Measurements from ENCODE around the gene HS6ST3. TPM values are rescaled to one million over a fixed set of nuclear protein-coding genes. Genes with fewer than 3 reads are reported as not detected.
A peak's percentile ranks its signal among the peaks of the same experiment; 100 is the strongest.

The HS6ST3 gene
- total RNA-seq, 2 donors from 2014 or later = 0.08 TPM; not detected in 1

GRCh38 chr13:96667294-96668018, 577.5 kb downstream of the HS6ST3 start:
- no peak for DNase-seq
- ATAC-seq = no peak
- intact Hi-C loops (cut with DNase I, micrococcal nuclease) = no loop called here

GRCh38 chr13:96671073-96671472, 581.2 kb downstream of the HS6ST3 start:
- intact Hi-C loops (cut with DNase I, micrococcal nuclease) = no loop called here
- ATAC-seq (no peak), DNase-seq (no peak)

- DNase-seq = no peak
Measured at GRCh38 chr13:96672016-96672415, 582.1 kb downstream of the HS6ST3 start.

GRCh38 chr13:96673825-96674224, 583.9 kb downstream of the HS6ST3 start:
- ATAC-seq = no peak
- intact Hi-C loops (cut with DNase I, micrococcal nuclease) = no loop called here
- no peak for DNase-seq

More at GRCh38 chr13:96672016-96672415, 582.1 kb downstream of the HS6ST3 start:
- ATAC-seq = no peak
- intact Hi-C loops (cut with DNase I, micrococcal nuclease) = no loop called here

GRCh38 chr13:96677029-96677428, 587.1 kb downstream of the HS6ST3 start:
- DNase-seq (no peak), ATAC-seq (peak; percentile 79)
- intact Hi-C loops (cut with DNase I, micrococcal nuclease) = no loop called here

- ATAC-seq (no peak), DNase-seq (no peak)
- intact Hi-C loops (cut with DNase I, micrococcal nuclease) = no loop called here
Measured at GRCh38 chr13:96678801-96679200, 588.9 kb downstream of the HS6ST3 start.

GRCh38 chr13:96680898-96681297, 591.0 kb downstream of the HS6ST3 start:
- intact Hi-C loops (cut with DNase I, micrococcal nuclease) = no loop called here
- ATAC-seq = no peak
- DNase-seq = no peak

GRCh38 chr13:96681766-96682165, 591.9 kb downstream of the HS6ST3 start:
- DNase-seq (no peak), ATAC-seq (no peak)
- intact Hi-C loops (cut with DNase I, micrococcal nuclease) = no loop called here

GRCh38 chr13:96684469-96684868, 594.6 kb downstream of the HS6ST3 start:
- ATAC-seq (no peak), DNase-seq (no peak)
- intact Hi-C loops (cut with DNase I, micrococcal nuclease) = no loop called here

GRCh38 chr13:96684907-96685306, 595.0 kb downstream of the HS6ST3 start:
- no peak for ATAC-seq
- intact Hi-C loops (cut with DNase I, micrococcal nuclease) = no loop called here
- no peak for DNase-seq

GRCh38 chr13:96686286-96686685, 596.4 kb downstream of the HS6ST3 start:
- ATAC-seq = no peak
- no peak for DNase-seq
- intact Hi-C loops (cut with DNase I, micrococcal nuclease) = no loop called here

GRCh38 chr13:96687191-96687590, 597.3 kb downstream of the HS6ST3 start:
- DNase-seq (no peak), ATAC-seq (no peak)
- intact Hi-C loops (cut with DNase I, micrococcal nuclease) = no loop called here

- intact Hi-C loops (cut with DNase I, micrococcal nuclease) = no loop called here
- no peak for DNase-seq
- ATAC-seq = no peak
Measured at GRCh38 chr13:96690998-96691397, 601.1 kb downstream of the HS6ST3 start.

- intact Hi-C loops (cut with DNase I, micrococcal nuclease) = no loop called here
- ATAC-seq (no peak), DNase-seq (no peak)
Measured at GRCh38 chr13:96696389-96696900, 606.5 kb downstream of the HS6ST3 start.

GRCh38 chr13:96700657-96701056, 610.8 kb downstream of the HS6ST3 start:
- intact Hi-C loops (cut with DNase I, micrococcal nuclease) = no loop called here
- no peak for ATAC-seq
- DNase-seq = no peak

- no peak for DNase-seq
- no peak for ATAC-seq
- intact Hi-C loops (cut with DNase I, micrococcal nuclease) = no loop called here
Measured at GRCh38 chr13:96707146-96707545, 617.2 kb downstream of the HS6ST3 start.

- intact Hi-C loops (cut with DNase I, micrococcal nuclease) = no loop called here
- ATAC-seq (no peak), DNase-seq (no peak)
Measured at GRCh38 chr13:96710166-96710862, 620.4 kb downstream of the HS6ST3 start.

GRCh38 chr13:96720446-96720845, 630.5 kb downstream of the HS6ST3 start:
- no peak for DNase-seq
- no peak for ATAC-seq
- intact Hi-C loops (cut with DNase I, micrococcal nuclease) = no loop called here

- intact Hi-C loops (cut with DNase I, micrococcal nuclease) = no loop called here
- DNase-seq (no peak), ATAC-seq (no peak)
Measured at GRCh38 chr13:96726651-96727050, 636.7 kb downstream of the HS6ST3 start.

GRCh38 chr13:96728463-96728862, 638.6 kb downstream of the HS6ST3 start:
- intact Hi-C loops (cut with DNase I, micrococcal nuclease) = no loop called here
- DNase-seq = no peak
- no peak for ATAC-seq
